Karpas-422 (cell line): ENCODE measurements around the gene ZRSR2. TPM values are rescaled to one million over a fixed set of nuclear protein-coding genes. Genes with fewer than 3 reads are reported as not detected.
A peak's percentile ranks its signal among the peaks of the same experiment; 100 is the strongest.

Experiments
- DNase-seq: peaks from one replicate; pipeline ENCODE4 v3.0.0-alpha.2; 2015
- H2AFZ ChIP-seq: fragments of 200-600 bp; sonication (generic); 2 replicates; pipeline ENCODE4 v1.6.1; 2014; ENCODE audit warnings: antibody characterized with exemption, low read length, mixed read lengths
- H3K27ac ChIP-seq: fragments of 200-600 bp; sonication (generic); 2 replicates; pipeline ENCODE4 v1.5.1; 2014; ENCODE audit warnings: mild to moderate bottlenecking, low read length, moderate library complexity
- H3K27me3 ChIP-seq: fragments of 200-600 bp; sonication (generic); 2 replicates; pipeline ENCODE4 v1.6.1; 2014; ENCODE audit warnings: low read length, mixed read lengths
- H3K36me3 ChIP-seq: fragments of 200-600 bp; sonication (generic); 2 replicates; pipeline ENCODE4 v1.6.1; 2014; ENCODE audit warnings: low read length, mixed read lengths; ENCODE audit not compliant: insufficient read depth
- H3K4me1 ChIP-seq: fragments of 200-600 bp; sonication (generic); 2 replicates; pipeline ENCODE4 v1.6.1; 2014; ENCODE audit warnings: mild to moderate bottlenecking, low read length, mixed read lengths
- H3K4me2 ChIP-seq: fragments of 200-600 bp; sonication (generic); 2 replicates; pipeline ENCODE4 v1.6.1; 2014; ENCODE audit warnings: low read length, low read depth, mild to moderate bottlenecking; ENCODE audit not compliant: poor library complexity, severe bottlenecking
- H3K4me3 ChIP-seq: fragments of 200-600 bp; sonication (generic); 2 replicates; pipeline ENCODE4 v1.5.1; 2014; ENCODE audit warnings: mild to moderate bottlenecking, antibody characterized with exemption, low read length, mixed read lengths
- H3K79me2 ChIP-seq: fragments of 200-600 bp; sonication (generic); 2 replicates; pipeline ENCODE4 v1.6.1; 2014; ENCODE audit warnings: mild to moderate bottlenecking, low read length, mixed read lengths
- H3K9ac ChIP-seq: fragments of 200-600 bp; sonication (generic); 2 replicates; pipeline ENCODE4 v1.6.0; 2014; ENCODE audit warnings: low read length
- H3K9me2 ChIP-seq: fragments of 200-600 bp; sonication (generic), shearing (Covaris generic); replicated peaks from 2 replicates; pipeline ENCODE4 v1.6.0; 2014; ENCODE audit warnings: mild to moderate bottlenecking, low read length, moderate library complexity; ENCODE audit not compliant: insufficient read depth
- H3K9me3 ChIP-seq: fragments of 300-700, 200-600 bp; sonication (generic); 2 replicates; pipeline ENCODE4 v1.6.1; 2014; ENCODE audit warnings: low read length, mixed read lengths
- H4K20me1 ChIP-seq: fragments of 200-600 bp; sonication (generic); 2 replicates; pipeline ENCODE4 v1.6.1; 2014; ENCODE audit warnings: mild to moderate bottlenecking, antibody characterized with exemption, low read length, low read depth; ENCODE audit not compliant: insufficient read depth
- total RNA-seq: library from RNA; depleted of rRNA; stranded (reverse); fragments of >200 nt; shearing (Covaris generic); gene quantifications from 2 replicates; pipeline ENCODE4 v1.2.3, GENCODE V29; 2014; ENCODE audit warnings: low replicate concordance

The ZRSR2 gene
- total RNA-seq, 1 experiment from 2014 or later = 13.4 TPM

DNA sequence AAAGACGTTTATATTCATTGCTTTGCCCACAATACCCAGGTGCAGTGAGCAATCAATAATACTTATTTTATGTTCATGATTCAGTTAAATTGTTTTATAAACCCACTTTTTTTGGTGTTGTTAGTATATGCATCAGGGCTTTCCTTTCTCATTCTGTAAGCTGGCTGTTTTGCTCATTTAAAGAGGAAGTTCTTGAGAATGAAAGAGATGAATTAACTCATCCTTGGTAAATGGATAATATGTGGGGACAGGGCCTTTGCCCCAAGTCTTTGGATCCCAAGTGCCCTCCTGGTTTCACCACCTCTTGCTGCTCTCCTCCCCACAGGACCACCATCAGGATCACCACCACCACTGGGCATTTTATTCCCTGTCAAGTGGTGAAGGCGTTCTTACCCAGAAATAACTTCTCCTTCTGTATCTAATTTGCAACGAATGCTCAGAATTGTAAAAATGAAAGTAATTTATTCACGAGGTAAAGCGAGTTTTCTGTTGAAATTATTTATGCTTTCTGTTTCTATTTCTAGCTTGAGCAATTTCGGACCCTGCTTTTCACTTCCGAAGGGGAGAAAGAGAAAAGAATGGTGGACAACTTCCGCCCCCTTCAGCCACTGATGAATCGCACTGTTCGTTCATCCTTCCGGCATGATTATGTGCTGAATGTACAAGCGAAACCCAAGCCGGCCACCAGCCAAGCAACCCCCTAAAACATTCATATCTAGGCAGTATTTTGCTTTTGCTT, 8.2 kb upstream of the ZRSR2 start:
- no peaks in the 10 kb centered on the region for H3K79me2 ChIP-seq
- H3K27me3 ChIP-seq = no peaks in the 10 kb centered on the region
- no peaks in the 10 kb centered on the region for H3K9me3 ChIP-seq
- no peaks in the 10 kb centered on the region for H3K9me2 ChIP-seq
- peak overlapping the region; percentile 73; the same call in 1 of the 2 replicates for H2AFZ ChIP-seq
- peaks cover 17% of the 10 kb centered on the region; the same call in 1 of the 2 replicates for H3K36me3 ChIP-seq
- peak overlapping the region; percentile 55; the same call in 1 of the 2 replicates for H3K4me3 ChIP-seq
- H3K4me2 ChIP-seq = peak overlapping the region; percentile 66
- H3K27ac ChIP-seq = peak overlapping the region; percentile 72
- DNase-seq = peak; percentile 50
- H3K4me1 ChIP-seq = peaks cover 20% of the 10 kb centered on the region
- H4K20me1 ChIP-seq = no peaks in the 10 kb centered on the region
- H3K9ac ChIP-seq = peak overlapping the region; percentile 54

DNA sequence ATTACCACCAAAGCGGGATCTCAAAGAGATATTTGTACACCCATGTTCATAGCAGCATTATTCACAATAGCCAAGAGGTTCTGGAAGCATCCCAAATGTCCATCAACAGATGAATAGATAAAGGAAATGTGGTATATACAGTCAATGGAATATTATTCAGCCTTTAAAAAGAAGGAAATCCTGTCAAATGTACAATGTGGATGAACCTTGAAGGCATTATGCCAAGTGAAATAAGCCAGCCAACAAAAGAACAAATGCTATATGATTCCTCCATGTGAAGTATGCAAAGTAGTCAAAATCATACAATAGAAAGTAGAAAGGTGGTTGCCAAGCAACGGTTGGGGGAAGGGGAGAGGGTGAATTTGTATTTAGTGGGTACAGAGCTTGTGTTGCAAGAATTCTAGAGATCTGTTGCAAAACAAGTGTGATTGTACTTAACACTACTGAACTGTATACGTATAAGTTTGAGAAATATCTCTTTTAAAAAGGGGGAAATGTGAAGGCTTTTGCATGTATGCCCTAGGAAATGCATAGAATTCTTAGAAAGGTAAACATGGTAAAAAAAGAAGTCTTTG, 5.0 kb upstream of the ZRSR2 start:
- no peak overlapping the region for H3K9ac ChIP-seq
- DNase-seq = peak; percentile 44
- no peaks in the 10 kb centered on the region for H3K9me3 ChIP-seq

DNA sequence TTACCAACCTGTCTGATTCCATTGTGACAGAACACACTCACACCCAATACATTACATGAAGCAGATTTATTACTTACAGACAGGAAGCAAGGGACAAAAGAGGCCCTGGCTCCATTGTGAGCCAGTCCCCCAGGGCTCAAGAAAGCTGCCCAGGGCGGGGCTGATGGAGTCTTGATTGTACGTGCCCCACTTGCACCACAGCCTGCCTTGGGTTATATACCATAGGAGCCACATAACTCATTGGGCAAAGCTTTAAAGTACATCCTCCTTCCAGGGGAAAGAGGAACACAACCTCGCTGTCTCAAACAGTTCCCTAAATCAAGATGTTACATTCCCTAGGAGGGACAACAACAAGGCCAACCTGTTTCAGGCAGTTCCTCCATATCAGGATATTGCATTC, 3.4 kb upstream of the ZRSR2 start:
- Histone ChIP-seq H4K20me1 (no peaks in the 10 kb centered on the region), H3K27ac (no peak overlapping the region), H3K9me3 (no peaks in the 10 kb centered on the region), H3K4me1 (peaks cover 28% of the 10 kb centered on the region), H3K36me3 (peaks cover 6% of the 10 kb centered on the region; the same call in 1 of the 2 replicates), H3K4me2 (no peak overlapping the region), H3K9me2 (no peaks in the 10 kb centered on the region), H3K79me2 (peaks cover 10% of the 10 kb centered on the region), H3K9ac (no peak overlapping the region), H3K4me3 (no peak overlapping the region), H2AFZ (no peak overlapping the region), H3K27me3 (no peaks in the 10 kb centered on the region)
- DNase-seq = no peak

More for the DNA sequence above, 5.0 kb upstream of the ZRSR2 start:
- no peak overlapping the region for H3K4me3 ChIP-seq
- no peaks in the 10 kb centered on the region for H3K27me3 ChIP-seq
- peaks cover 26% of the 10 kb centered on the region for H3K4me1 ChIP-seq
- no peaks in the 10 kb centered on the region for H3K9me2 ChIP-seq
- H3K79me2 ChIP-seq = no peaks in the 10 kb centered on the region
- peaks cover 6% of the 10 kb centered on the region; the same call in 1 of the 2 replicates for H3K36me3 ChIP-seq
- no peaks in the 10 kb centered on the region for H4K20me1 ChIP-seq
- H3K27ac ChIP-seq = no peak overlapping the region
- H2AFZ ChIP-seq = no peak overlapping the region
- no peak overlapping the region for H3K4me2 ChIP-seq

DNA sequence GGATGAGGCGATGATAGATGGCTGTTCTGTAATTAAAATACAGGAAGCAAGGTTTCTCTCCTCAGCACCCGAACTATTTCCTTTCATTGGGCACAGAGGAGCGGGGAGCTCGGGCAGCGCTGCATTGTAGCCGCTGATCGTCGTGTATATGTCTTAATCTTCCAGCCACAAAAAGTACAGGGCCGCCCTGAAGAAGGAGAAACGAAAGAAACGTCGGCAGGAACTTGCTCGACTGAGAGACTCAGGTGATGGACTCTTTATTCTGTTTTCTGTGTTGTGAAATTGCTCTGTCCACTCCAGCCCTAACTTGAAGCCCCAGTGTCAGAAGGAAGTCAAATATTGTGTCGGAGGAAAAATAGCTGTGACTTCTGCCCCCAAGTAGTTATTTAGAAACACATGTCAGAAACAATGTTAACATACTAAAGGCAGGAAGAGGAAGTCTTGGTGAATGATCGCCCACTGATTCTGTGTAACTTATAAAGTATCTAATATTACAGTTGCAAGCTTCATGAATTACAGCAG, 546 bp downstream of the ZRSR2 start:
- Histone ChIP-seq H3K4me3 (peak overlapping the region; percentile 90), H3K4me1 (peaks cover 25% of the 10 kb centered on the region), H3K9me2 (no peaks in the 10 kb centered on the region), H3K4me2 (peak overlapping the region; percentile 73), H3K9ac (peak overlapping the region; percentile 75), H3K9me3 (no peaks in the 10 kb centered on the region), H3K36me3 (peaks cover 11% of the 10 kb centered on the region; the same call in 1 of the 2 replicates), H3K27me3 (no peaks in the 10 kb centered on the region), H3K27ac (peak overlapping the region; percentile 87), H3K79me2 (peaks cover 49% of the 10 kb centered on the region), H4K20me1 (no peaks in the 10 kb centered on the region), H2AFZ (peak overlapping the region; percentile 76)
- DNase-seq = no peak

DNA sequence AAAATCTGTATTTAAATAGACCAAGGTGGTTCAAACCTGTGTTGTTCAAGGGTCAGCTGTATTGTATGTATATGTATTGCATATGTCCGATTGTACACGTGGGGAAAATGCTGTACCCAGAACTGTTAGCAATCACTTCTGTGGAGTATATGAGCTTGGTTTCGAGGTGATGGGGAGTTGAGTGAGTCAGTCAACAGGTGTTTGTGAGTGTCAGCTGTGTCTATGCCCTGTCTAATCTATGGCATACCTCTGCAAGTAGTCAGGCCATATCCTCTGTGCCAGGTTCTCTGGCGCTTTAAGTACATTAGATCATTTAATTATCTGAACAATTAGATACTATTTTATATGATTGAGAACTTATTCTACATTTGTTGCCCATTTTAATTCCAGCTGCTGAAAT, 7.4 kb downstream of the ZRSR2 start:
- no peak overlapping the region for H3K9ac ChIP-seq
- H3K4me1 ChIP-seq = peaks cover 5% of the 10 kb centered on the region
- H3K9me2 ChIP-seq = no peaks in the 10 kb centered on the region
- H3K36me3 ChIP-seq = peaks cover 30% of the 10 kb centered on the region
- no peak for DNase-seq
- H3K9me3 ChIP-seq = no peaks in the 10 kb centered on the region
- peaks cover 81% of the 10 kb centered on the region for H3K79me2 ChIP-seq
- H3K4me3 ChIP-seq = no peak overlapping the region
- H4K20me1 ChIP-seq = no peaks in the 10 kb centered on the region
- H3K27me3 ChIP-seq = no peaks in the 10 kb centered on the region
- H2AFZ ChIP-seq = no peak overlapping the region
- no peak overlapping the region for H3K4me2 ChIP-seq
- no peak overlapping the region for H3K27ac ChIP-seq

DNA sequence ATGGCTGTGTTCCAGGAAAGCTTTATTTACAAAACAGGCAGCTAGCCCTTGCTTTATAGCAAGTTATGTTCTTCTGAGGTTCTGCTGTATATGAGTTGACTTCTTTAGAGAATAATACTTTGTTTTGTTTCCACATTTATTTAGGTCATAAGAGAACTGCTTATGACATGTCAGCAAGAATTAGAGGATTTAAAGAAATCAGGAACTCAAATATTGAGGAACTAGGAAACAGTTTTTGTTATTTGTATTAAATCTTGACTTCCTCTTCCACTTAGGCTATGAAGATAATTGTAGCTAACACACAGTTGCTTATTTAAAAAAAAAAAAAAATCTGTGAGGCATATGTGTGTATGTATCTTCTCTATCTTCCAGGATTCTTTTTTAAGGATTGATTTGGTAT, 14.3 kb downstream of the ZRSR2 start:
- H3K9ac ChIP-seq = no peak overlapping the region
- H3K9me2 ChIP-seq = no peaks in the 10 kb centered on the region
- peaks cover 50% of the 10 kb centered on the region for H3K36me3 ChIP-seq
- H3K9me3 ChIP-seq = no peaks in the 10 kb centered on the region
- no peak overlapping the region for H3K4me2 ChIP-seq
- no peak overlapping the region for H2AFZ ChIP-seq
- no peak overlapping the region for H3K27ac ChIP-seq
- no peaks in the 10 kb centered on the region for H3K4me1 ChIP-seq
- peaks cover 33% of the 10 kb centered on the region for H3K79me2 ChIP-seq
- DNase-seq = no peak
- H3K4me3 ChIP-seq = no peak overlapping the region
- no peaks in the 10 kb centered on the region for H3K27me3 ChIP-seq
- no peaks in the 10 kb centered on the region for H4K20me1 ChIP-seq

DNA sequence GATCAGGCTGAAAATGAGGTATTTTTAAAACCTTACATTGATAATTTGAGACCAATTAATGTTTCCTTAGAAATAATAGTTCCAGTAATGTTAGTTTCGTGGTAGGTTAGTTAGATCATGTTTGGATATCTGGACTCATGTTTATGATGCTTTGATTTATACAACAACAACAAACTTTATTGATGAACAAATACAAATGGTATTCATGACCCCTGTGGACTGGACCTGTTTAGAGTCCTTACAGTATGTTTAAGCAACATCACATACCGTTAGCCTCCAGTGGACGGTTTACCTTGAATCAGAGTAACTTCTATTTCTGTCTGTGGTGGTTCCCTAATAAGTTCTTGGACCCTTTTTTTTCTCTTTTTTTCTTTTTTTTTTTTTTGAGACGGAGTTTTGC, 18.0 kb downstream of the ZRSR2 start:
- no peak overlapping the region for H3K9ac ChIP-seq
- H2AFZ ChIP-seq = no peak overlapping the region
- H3K27me3 ChIP-seq = no peaks in the 10 kb centered on the region
- no peak overlapping the region for H3K4me3 ChIP-seq
- peaks cover 15% of the 10 kb centered on the region; the same call in 1 of the 2 replicates for H3K79me2 ChIP-seq
- H3K4me2 ChIP-seq = no peak overlapping the region
- no peak overlapping the region for H3K27ac ChIP-seq
- no peak for DNase-seq
- no peaks in the 10 kb centered on the region for H3K9me2 ChIP-seq
- no peaks in the 10 kb centered on the region for H4K20me1 ChIP-seq
- H3K4me1 ChIP-seq = no peaks in the 10 kb centered on the region
- no peaks in the 10 kb centered on the region for H3K9me3 ChIP-seq
- H3K36me3 ChIP-seq = peaks cover 60% of the 10 kb centered on the region

DNA sequence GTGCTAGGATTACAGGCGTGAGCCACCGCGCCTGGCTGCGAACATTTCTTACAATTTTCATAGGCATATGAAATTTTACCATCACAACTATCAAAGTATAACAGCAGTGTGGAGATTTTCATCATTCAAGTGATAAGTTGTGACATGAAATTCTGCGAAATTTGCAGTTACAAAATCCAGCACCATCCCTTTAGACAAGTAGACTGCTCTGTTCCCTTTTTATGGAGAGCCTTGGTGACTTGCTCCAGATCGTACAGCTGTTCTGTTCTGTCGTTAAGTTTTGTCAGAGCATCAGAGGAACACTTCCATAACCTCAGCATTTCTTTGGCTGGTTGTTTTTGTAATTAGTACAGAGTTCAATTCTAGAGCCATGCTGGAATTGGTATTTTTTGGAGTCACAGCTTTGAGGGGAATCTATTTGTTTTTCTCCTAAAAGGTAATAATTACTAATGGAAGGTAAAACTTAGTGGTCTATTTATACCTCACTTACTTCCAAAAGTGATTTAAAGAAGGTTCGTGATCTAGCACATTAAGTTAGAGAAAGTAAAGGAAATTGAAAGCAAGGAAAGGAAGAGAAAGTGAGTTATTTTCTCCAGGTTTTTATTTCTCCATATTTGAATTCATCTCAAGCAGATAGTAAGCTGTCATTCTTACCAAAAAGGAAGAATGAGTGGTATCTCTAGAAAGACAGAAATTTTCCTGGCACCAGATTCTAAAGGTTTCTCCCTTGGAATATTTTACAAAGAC, 22.1 kb downstream of the ZRSR2 start:
- no peak overlapping the region for H2AFZ ChIP-seq
- H3K27me3 ChIP-seq = no peaks in the 10 kb centered on the region
- H4K20me1 ChIP-seq = no peaks in the 10 kb centered on the region
- no peaks in the 10 kb centered on the region for H3K9me2 ChIP-seq
- no peak for DNase-seq
- no peak overlapping the region for H3K4me3 ChIP-seq
- H3K36me3 ChIP-seq = peaks cover 55% of the 10 kb centered on the region; the same call in 1 of the 2 replicates
- H3K79me2 ChIP-seq = no peaks in the 10 kb centered on the region
- H3K9me3 ChIP-seq = no peaks in the 10 kb centered on the region
- H3K4me2 ChIP-seq = no peak overlapping the region
- no peak overlapping the region for H3K27ac ChIP-seq
- no peak overlapping the region for H3K9ac ChIP-seq
- H3K4me1 ChIP-seq = no peaks in the 10 kb centered on the region
